Neutrophil (primary cell): Measurements from ENCODE around the gene RPL9.

Source experiments
- H3K27ac ChIP-seq: fragments of 200-600 bp; sonication (generic); 2 replicates; pipeline ENCODE4 v1.5.1; 2016; ENCODE audit warnings: mild to moderate bottlenecking, moderate library complexity
- H3K27me3 ChIP-seq: fragments of 200-600 bp; sonication (generic); 2 replicates; pipeline ENCODE4 v1.6.0; 2016; ENCODE audit warnings: mild to moderate bottlenecking
- H3K36me3 ChIP-seq: fragments of 200-600 bp; sonication (generic); 2 replicates; pipeline ENCODE4 v1.5.1; 2017
- H3K4me1 ChIP-seq, 2 experiments: fragments of 200-600 bp in 1 of 2; sonication (generic) in 1 of 2; 1 replicate in 1 of 2; 2 replicates in 1 of 2; pipeline versions ENCODE4 v1.5.1 to v1.6.1; 2013 to 2016; ENCODE audit warnings: low read depth in 1 of 2, low read length in 1 of 2, mild to moderate bottlenecking in 1 of 2, moderate library complexity in 1 of 2; ENCODE audit not compliant: control insufficient read depth in 1 of 2, insufficient read depth in 1 of 2
- H3K4me3 ChIP-seq, 2 experiments: fragments of 200-600 bp in 1 of 2; sonication (generic) in 1 of 2; 1 replicate in 1 of 2; 2 replicates in 1 of 2; pipeline ENCODE4 v1.5.1; 2013 to 2016; ENCODE audit warnings: low read depth in 1 of 2, low read length in 1 of 2, mild to moderate bottlenecking in 1 of 2, moderate library complexity in 1 of 2
- H3K9me3 ChIP-seq: fragments of 200-600 bp; sonication (generic); 2 replicates; pipeline ENCODE4 v1.5.1; 2016
- TF ChIP-seq, protein P1 (sequence below): fragments of 200-600 bp; sonication (generic); IDR thresholded peaks from 2 replicates; pipeline ENCODE4 v1.5.1; 2016; ENCODE audit warnings: antibody characterized with exemption

Gene RPL9

GRCh38 chr4:39451423-39452023, 7.2 kb downstream of the RPL9 start:
- Histone ChIP-seq H3K27me3 (peaks cover 12% of the 10 kb centered on the region), H3K36me3 (peaks cover 58% of the 10 kb centered on the region), H3K9me3 (no peaks in the 10 kb centered on the region), H3K27ac (no peak overlapping the region), H3K4me3 (no peak overlapping the region), H3K4me1 (peaks cover 6 to 9% of the 10 kb centered on the region in 2 experiments)
- TF ChIP-seq, protein P1, sequence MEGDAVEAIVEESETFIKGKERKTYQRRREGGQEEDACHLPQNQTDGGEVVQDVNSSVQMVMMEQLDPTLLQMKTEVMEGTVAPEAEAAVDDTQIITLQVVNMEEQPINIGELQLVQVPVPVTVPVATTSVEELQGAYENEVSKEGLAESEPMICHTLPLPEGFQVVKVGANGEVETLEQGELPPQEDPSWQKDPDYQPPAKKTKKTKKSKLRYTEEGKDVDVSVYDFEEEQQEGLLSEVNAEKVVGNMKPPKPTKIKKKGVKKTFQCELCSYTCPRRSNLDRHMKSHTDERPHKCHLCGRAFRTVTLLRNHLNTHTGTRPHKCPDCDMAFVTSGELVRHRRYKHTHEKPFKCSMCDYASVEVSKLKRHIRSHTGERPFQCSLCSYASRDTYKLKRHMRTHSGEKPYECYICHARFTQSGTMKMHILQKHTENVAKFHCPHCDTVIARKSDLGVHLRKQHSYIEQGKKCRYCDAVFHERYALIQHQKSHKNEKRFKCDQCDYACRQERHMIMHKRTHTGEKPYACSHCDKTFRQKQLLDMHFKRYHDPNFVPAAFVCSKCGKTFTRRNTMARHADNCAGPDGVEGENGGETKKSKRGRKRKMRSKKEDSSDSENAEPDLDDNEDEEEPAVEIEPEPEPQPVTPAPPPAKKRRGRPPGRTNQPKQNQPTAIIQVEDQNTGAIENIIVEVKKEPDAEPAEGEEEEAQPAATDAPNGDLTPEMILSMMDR = no peak

GRCh38 chr4:39450618-39451017, 8.1 kb downstream of the RPL9 start:
- H3K27ac ChIP-seq = no peak overlapping the region
- H3K36me3 ChIP-seq = peaks cover 49% of the 10 kb centered on the region

GRCh38 chr4:39446842-39447573, 11.7 kb downstream of the RPL9 start:
- Histone ChIP-seq H3K9me3 (no peaks in the 10 kb centered on the region), H3K36me3 (peaks cover 13% of the 10 kb centered on the region), H3K4me3 (peak overlapping the region in 1 of 2 experiments; percentile 32), H3K27ac (no peak overlapping the region), H3K4me1 (peaks cover 6 to 10% of the 10 kb centered on the region in 2 experiments), H3K27me3 (peaks cover 30% of the 10 kb centered on the region)
- TF ChIP-seq, protein P1 = no peak

More at GRCh38 chr4:39450618-39451017, 8.1 kb downstream of the RPL9 start:
- Histone ChIP-seq H3K4me3 (no peak overlapping the region), H3K9me3 (no peaks in the 10 kb centered on the region), H3K27me3 (peaks cover 21% of the 10 kb centered on the region), H3K4me1 (peaks cover 6 to 10% of the 10 kb centered on the region in 2 experiments)
- TF ChIP-seq, protein P1 = no peak

DNA sequence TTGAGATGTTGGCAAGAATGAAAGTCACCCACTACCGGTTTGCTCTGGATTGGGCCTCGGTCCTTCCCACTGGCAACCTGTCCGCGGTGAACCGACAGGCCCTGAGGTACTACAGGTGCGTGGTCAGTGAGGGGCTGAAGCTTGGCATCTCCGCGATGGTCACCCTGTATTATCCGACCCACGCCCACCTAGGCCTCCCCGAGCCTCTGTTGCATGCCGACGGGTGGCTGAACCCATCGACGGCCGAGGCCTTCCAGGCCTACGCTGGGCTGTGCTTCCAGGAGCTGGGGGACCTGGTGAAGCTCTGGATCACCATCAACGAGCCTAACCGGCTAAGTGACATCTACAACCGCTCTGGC, 12.3 kb downstream of the RPL9 start:
- TF ChIP-seq, protein P1 = no peak
- H3K9me3 ChIP-seq = no peaks in the 10 kb centered on the region
- peak overlapping the region in 1 of 2 experiments; percentile 32 for H3K4me3 ChIP-seq
- peaks cover 6 to 10% of the 10 kb centered on the region in 2 experiments for H3K4me1 ChIP-seq
- H3K27me3 ChIP-seq = peaks cover 30% of the 10 kb centered on the region
- peaks cover 7% of the 10 kb centered on the region for H3K36me3 ChIP-seq
- no peak overlapping the region for H3K27ac ChIP-seq

DNA sequence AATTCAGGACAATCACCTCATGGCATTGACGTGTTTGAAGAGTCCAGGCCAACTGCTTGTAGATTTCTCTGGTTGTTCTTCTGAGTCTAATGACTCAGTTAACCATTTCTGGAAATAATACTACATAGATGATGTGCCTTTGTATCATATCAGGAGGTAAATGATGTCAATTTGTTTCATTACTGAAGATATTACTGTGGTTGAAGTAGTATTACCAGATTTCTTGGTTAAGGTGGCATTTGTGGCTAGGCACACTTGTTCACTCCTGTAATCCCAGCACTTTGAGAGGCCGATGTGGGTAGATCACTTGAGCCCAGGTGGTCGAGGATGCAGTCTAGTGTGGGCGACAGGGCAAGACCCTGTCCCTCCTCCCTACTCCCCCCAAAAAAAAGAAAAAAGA, 15.7 kb downstream of the RPL9 start:
- TF ChIP-seq, protein P1 = no peak
- peaks cover 6 to 10% of the 10 kb centered on the region in 2 experiments for H3K4me1 ChIP-seq
- H3K27me3 ChIP-seq = peaks cover 30% of the 10 kb centered on the region
- H3K36me3 ChIP-seq = no peaks in the 10 kb centered on the region
- H3K27ac ChIP-seq = no peak overlapping the region
- H3K9me3 ChIP-seq = no peaks in the 10 kb centered on the region
- H3K4me3 ChIP-seq = no peak overlapping the region
